Activated CD8-positive, alpha-beta T cell treated with anti-CD3 and anti-CD28 coated beads for 36 hours (primary cell): ENCODE data around the gene TCEA2. TPM values are rescaled to one million over a fixed set of nuclear protein-coding genes. Genes with fewer than 3 reads are reported as not detected.

Experiments used
- ATAC-seq: fragments of 200-7000 bp; cut with Tn5 transposase; one replicate; pipeline ENCODE4 v1.10.0; 2021; ENCODE audit warnings: mild to moderate bottlenecking, moderate library complexity
- CTCF ChIA-PET: fragments of 350-600 bp; sonication (Branson Sonifier 250); formaldehyde crosslinking; loops from one replicate; lab custom pipeline; 2021; ENCODE audit warnings: antibody characterized with exemption; lab: Charles Lee
- POLR2A ChIA-PET: fragments of 350-600 bp; sonication (Branson Sonifier 250); formaldehyde crosslinking; loops from one replicate; lab custom pipeline; 2021; ENCODE audit warnings: antibody characterized with exemption; lab: Charles Lee
- DNase-seq: peaks from one replicate; pipeline ENCODE4 v3.0.0-alpha.2; 2020
- H3K27ac Mint-ChIP-seq: one replicate; pipeline ENCODE4 v1.8.0; 2021; ENCODE audit warnings: mild to moderate bottlenecking, mixed read lengths
- H3K27me3 Mint-ChIP-seq: one replicate; pipeline ENCODE4 v1.8.0; 2021; ENCODE audit warnings: mixed read lengths
- H3K36me3 Mint-ChIP-seq: one replicate; pipeline ENCODE4 v1.8.0; 2021; ENCODE audit warnings: low read depth, mixed read lengths
- H3K4me1 Mint-ChIP-seq: one replicate; pipeline ENCODE4 v1.8.0; 2021; ENCODE audit warnings: low read depth, mixed read lengths
- H3K4me3 Mint-ChIP-seq: one replicate; pipeline ENCODE4 v1.8.0; 2021; ENCODE audit warnings: mild to moderate bottlenecking, moderate library complexity, mixed read lengths
- H3K9me3 Mint-ChIP-seq: one replicate; pipeline ENCODE4 v1.8.0; 2021; ENCODE audit warnings: mixed read lengths
- intact Hi-C: fragments of 100-400 bp; cut with micrococcal nuclease; formaldehyde crosslinking; loops from one replicate; pipeline ENCODE4 v1.10.0; 2022
- total RNA-seq, 2 experiments: library from RNA; stranded (reverse); gene quantifications; one replicate each; pipeline ENCODE4 v1.2.3, GENCODE V29; 2021
- TF ChIP-seq, protein P1 (sequence below): fragments of 200-600 bp; IDR thresholded peaks from one replicate; pipeline ENCODE4 v1.8.0; 2022; ENCODE audit warnings: antibody characterized with exemption, mild to moderate bottlenecking

Gene TCEA2
- total RNA-seq, 2 experiments from 2014 or later: 30.0 to 33.0 TPM

DNA sequence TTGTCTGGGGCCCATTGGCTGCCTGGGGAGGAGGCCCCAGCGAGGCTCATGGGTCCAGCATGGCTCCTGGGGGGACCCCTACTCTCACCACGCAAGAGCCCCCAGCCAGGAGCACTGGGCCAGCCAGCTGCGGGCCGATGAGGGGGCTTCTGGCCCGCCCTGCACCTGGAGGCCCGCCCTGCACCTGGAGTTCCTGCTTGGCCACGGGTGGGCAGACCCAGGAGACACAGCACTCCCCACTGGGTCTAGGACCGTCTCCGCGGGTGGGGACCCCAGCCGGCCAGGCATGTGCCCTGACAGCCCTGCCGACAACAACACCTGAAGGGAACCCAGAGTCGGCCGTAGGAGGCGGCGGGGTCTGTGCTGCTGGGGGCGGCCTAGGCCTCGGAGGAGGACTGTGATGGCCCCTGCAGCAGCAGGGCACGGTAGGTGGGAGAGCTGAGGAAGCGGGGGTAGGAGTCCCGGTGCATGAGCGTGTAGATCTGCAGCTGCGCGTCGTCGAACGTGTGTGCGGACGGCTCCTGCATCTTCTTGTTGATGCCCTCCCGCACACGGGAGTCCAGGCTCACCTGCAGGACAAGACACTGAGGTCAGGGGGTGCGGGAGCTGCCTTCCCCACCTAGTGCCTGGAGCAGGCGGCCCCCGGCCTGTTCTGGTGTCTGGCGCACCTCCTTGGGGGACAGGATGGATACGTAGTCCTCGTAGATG, 10.6 kb downstream of the TCEA2 start:
- POLR2A ChIA-PET: no interaction called here

DNA sequence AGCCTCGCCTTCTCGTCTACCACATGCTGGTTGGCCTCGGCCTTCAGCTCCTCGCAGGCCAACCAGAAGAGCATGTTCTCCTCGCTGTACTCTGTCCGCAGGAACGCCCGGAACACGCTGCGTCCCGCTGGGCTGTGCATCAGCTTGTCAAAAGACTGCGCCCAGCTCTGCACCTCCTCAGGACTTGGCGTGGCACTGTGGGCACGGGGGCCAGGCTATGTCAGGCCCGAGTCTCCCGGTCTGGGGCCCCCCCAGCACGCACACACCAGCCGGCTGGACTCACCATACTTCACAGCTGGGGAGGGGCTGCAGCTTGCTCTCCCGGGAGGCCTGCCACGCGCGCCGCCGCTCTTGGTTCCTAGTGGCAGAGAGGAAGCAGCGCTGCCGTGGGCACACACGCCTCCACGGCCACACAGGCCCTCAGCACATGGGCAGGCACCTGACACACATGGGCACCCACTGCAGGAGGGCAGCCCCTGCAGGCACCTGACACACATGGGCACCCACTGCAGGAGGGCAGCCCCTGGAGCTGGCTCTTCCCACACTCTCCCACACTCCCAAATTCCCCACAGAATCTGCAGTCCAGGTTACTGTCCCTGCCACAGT, 11.3 kb downstream of the TCEA2 start:
- ChIA-PET POLR2A (no interaction called here), CTCF (interaction anchor here (0.8 to 1.4 kb wide), 3 partner anchors 8 to 35 kb away, joined by 3 to 4 read pairs (median 3); no protein-coding TSS in a partner anchor)
- Mint-ChIP-seq H3K36me3 (peaks cover 5% of the 10 kb centered on the region), H3K27ac (no peak overlapping the region), H3K4me3 (no peak overlapping the region), H3K27me3 (no peaks in the 10 kb centered on the region), H3K4me1 (no peaks in the 10 kb centered on the region), H3K9me3 (no peaks in the 10 kb centered on the region)
- DNase-seq: no peak
- intact Hi-C loops: no loop called here
- TF ChIP-seq, protein P1, sequence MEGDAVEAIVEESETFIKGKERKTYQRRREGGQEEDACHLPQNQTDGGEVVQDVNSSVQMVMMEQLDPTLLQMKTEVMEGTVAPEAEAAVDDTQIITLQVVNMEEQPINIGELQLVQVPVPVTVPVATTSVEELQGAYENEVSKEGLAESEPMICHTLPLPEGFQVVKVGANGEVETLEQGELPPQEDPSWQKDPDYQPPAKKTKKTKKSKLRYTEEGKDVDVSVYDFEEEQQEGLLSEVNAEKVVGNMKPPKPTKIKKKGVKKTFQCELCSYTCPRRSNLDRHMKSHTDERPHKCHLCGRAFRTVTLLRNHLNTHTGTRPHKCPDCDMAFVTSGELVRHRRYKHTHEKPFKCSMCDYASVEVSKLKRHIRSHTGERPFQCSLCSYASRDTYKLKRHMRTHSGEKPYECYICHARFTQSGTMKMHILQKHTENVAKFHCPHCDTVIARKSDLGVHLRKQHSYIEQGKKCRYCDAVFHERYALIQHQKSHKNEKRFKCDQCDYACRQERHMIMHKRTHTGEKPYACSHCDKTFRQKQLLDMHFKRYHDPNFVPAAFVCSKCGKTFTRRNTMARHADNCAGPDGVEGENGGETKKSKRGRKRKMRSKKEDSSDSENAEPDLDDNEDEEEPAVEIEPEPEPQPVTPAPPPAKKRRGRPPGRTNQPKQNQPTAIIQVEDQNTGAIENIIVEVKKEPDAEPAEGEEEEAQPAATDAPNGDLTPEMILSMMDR: no peak
- ATAC-seq: no peak

More for the DNA sequence above, 10.6 kb downstream of the TCEA2 start:
- TF ChIP-seq, protein P1: no peak
- Mint-ChIP-seq H3K27ac (peak overlapping the region; percentile 25), H3K4me1 (no peaks in the 10 kb centered on the region), H3K9me3 (no peaks in the 10 kb centered on the region), H3K4me3 (no peak overlapping the region), H3K27me3 (no peaks in the 10 kb centered on the region), H3K36me3 (peaks cover 2% of the 10 kb centered on the region)
- no peak for DNase-seq
- intact Hi-C loops: no loop called here
- no peak for ATAC-seq
- CTCF ChIA-PET: interaction anchor here (0.8 to 1.3 kb wide), 2 partner anchors 9 to 35 kb away, joined by 3 read pairs; no protein-coding TSS in a partner anchor

GRCh38 chr20:64074963-64075362, 12.0 kb downstream of the TCEA2 start:
- TF ChIP-seq, protein P1: no peak
- Mint-ChIP-seq H3K36me3 (peaks cover 5% of the 10 kb centered on the region), H3K27me3 (no peaks in the 10 kb centered on the region), H3K27ac (no peak overlapping the region), H3K4me1 (no peaks in the 10 kb centered on the region), H3K9me3 (no peaks in the 10 kb centered on the region), H3K4me3 (no peak overlapping the region)
- ATAC-seq (no peak), DNase-seq (no peak)
- ChIA-PET CTCF (interaction anchor here (1.4 kb wide), 1 partner anchor 8 kb away, joined by 4 read pairs; no protein-coding TSS in a partner anchor), POLR2A (interaction anchor here (1.0 kb wide), 1 partner anchor 36 kb away, joined by 3 read pairs; no protein-coding TSS in a partner anchor)
- intact Hi-C loops: no loop called here

- Mint-ChIP-seq H3K36me3 (peaks cover 5% of the 10 kb centered on the region), H3K4me3 (no peak overlapping the region), H3K4me1 (peaks cover 4% of the 10 kb centered on the region), H3K27ac (no peak overlapping the region), H3K9me3 (no peaks in the 10 kb centered on the region), H3K27me3 (no peaks in the 10 kb centered on the region)
- intact Hi-C loops: no loop called here
- no peak for ATAC-seq
- no peak for DNase-seq
- ChIA-PET CTCF (interaction anchor here (1.4 kb wide), 1 partner anchor 9 kb away, joined by 4 read pairs; no protein-coding TSS in a partner anchor), POLR2A (interaction anchor here (0.7 to 1.3 kb wide), 3 partner anchors 9 to 37 kb away, joined by 3 to 7 read pairs (median 3); no protein-coding TSS in a partner anchor)
- TF ChIP-seq, protein P1: no peak
Measured at GRCh38 chr20:64075556-64075955, 12.6 kb downstream of the TCEA2 start.
